Stimulated activated naive CD4-positive, alpha-beta T cell (primary cell): Measurements from ENCODE around the gene MIPOL1.
"Not testable (repeated sequence)": the region's sequence is repeated elsewhere in the genome, so short reads cannot be mapped to it uniquely, and the experiment has no call there.

Source experiments
- DNase-seq, 6 experiments: peaks; one replicate each; lab custom pipeline; 2025; lab: John Stamatoyannopoulos, UW

MIPOL1 gene

GRCh38 chr14:37403626-37404025 is 205.9 kb downstream of the MIPOL1 start:
- no peak for DNase-seq

DNA sequence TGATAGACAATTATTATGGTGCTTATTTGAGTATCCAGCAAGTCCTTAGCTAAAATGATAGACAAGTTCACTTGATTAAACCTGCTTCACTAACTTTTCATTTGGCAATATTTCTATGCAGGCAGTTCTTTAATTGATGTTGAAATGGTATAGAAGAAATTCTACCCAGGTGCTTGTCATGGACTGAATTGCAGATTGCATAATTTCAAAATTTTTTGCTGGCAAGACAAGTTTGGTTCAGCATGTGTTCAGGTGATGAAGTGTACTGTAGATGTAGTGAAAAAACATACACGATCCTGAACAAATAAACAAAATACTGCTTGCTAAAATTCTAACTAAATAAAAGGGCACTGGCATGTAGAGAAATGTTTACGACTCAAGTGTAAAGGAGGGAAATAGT is 208.4 kb downstream of the MIPOL1 start:
- DNase-seq: no peak

DNA sequence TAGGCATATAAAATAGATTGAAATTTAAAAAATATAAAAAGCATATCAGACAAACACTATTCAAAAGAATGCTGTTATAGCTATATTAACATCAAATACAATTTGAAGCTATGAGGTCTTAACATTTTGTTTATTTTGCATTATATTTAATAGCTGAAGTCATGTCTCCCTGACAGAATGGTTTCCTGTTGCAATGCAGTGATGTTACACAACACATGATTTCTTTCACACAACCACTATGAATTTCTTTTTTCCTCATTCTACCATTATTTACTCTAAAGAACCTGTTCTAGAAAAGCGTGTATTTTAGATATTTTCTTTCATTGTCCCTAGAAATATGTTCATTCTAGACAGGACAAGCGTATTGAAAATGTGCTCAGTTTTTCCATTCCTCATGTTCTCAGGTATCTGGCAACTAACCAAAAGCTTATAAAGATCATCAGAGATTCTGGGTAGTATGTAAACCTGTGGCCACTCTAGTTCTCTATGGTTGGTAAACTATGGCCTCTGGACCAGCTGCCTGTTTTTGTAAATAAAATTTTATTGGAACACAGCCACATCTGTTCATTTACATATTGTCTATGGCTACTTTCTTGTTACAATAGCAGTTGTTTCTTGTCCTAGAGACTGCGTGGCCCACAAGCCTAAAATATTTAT is 213.5 kb downstream of the MIPOL1 start:
- DNase-seq: no peak

DNA sequence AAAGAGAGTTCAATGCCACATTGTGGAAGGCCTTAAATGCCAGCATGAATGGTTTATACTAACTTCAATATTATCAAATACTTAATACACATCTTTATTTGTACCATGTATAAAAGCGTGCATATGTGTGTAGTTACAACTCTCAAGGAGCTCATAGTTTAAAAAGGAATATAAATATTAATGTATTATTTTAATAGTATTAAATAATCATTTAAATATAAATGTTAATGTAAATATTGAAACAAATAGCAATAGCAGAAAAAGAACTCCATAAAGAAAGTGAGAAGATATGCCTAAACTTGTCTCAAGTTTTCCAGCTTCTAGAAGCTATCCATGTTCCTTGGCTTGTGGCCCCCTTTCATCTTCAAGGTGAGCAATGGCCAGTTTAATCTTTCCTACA is 215.3 kb downstream of the MIPOL1 start:
- DNase-seq: no peak

DNA sequence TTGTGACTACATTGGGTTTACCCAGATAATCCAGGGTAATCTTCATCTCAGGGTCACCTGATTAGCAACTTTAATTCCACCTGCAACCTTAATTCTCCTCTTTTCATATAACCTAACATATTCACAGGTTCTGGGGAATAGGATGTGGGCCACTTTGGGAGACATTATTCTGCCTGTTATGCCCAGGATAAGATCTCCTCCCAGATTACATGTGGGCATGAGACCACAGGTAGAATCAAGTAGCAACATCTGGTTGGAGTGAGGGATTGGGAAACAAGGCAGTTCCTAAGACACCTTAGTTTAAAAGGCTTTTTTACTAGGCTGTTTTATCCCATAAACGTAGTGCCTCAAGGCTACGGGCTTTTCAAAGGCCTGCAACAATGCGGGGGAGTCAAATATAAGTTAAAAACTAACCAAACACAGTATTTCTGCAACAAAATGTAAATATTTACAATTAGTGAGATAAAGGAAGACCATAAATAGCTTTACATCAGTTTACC is 215.8 kb downstream of the MIPOL1 start:
- no peak for DNase-seq

- no peak for DNase-seq
These were observed 218.5 kb downstream of the MIPOL1 start for GRCh38 chr14:37416264-37416663.

GRCh38 chr14:37417151-37417550 is 219.4 kb downstream of the MIPOL1 start:
- no peak for DNase-seq

- DNase-seq: no peak
These were observed 220.1 kb downstream of the MIPOL1 start for GRCh38 chr14:37417833-37418232.

GRCh38 chr14:37420622-37421021 is 222.9 kb downstream of the MIPOL1 start:
- DNase-seq: no peak

- no peak for DNase-seq
These were observed 224.6 kb downstream of the MIPOL1 start for GRCh38 chr14:37422319-37422718.

- no peak for DNase-seq
These were observed 225.0 kb downstream of the MIPOL1 start for GRCh38 chr14:37422748-37423147.

DNA sequence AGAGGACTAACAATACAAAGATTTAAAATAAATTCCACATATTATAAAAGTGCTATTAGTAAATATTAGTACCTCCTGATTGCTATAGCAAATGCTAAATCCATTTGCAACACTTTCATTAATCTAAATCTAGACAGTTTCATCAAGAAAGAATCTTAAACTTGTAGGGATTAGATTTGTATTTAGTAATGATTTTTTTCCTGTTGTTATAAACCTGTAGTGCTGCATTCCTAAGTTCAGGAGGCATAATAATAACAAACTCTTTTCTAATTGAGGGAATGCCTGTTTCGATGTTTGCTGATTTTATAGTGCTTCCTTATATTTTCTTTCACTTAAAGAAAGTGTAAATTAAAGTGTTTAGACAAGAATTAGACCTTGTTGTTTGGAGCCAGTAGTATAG is 231.2 kb downstream of the MIPOL1 start:
- DNase-seq: no peak

DNA sequence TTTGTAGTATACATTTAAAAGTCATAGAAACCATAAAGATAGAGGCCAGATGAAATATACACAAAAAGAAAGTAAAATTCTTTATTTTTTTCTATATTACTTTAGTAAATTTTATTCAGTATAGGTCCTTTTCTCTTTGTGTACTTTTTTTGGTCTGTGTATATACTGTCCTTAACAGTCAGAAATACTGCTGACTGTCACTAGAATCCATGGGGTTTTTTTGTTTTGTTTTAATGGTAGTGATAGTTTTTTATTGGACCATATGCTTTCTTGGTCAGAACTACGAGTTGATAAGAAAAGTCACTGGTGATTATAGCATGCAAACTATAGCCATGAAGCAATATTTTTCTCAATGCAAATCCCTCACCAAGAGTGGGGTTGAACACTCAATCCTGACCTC is 231.9 kb downstream of the MIPOL1 start:
- no peak for DNase-seq

DNA sequence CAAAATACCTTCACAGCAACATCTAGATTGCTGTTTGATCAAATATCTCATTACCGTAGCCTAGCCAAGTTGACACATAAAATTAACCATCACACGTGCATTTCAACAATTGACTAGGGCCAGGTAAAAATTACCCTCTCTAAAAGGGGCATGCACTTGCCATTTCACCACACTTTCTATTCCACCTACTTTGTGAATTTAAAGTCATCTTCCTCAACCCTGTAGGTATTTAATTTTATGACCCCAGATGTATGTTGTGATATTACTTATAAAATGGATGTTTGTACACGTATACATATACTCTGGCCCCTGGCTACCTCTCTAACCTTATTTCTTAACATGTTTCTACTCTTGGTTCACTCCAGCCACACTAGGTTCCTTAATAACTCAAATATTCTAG is 237.1 kb downstream of the MIPOL1 start:
- no peak for DNase-seq

DNA sequence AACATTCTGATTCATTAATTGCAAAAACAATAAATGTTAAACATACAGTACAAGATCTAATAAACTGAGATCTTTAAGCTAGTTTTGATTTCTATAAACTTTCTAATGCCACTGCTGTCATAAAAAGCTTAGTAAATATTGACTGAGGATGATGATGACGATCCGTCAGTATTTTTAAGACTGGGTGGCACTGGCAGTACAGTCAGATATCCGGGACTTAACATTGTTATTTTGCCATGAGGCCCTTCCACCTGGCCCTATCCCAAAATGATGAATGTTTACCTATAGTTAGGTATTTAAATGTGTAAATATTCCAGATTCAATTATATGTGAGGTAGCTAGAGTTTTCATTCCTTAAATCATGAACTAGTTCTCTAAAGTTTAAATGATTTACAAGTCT is 238.8 kb downstream of the MIPOL1 start:
- no peak for DNase-seq

- no peak for DNase-seq
These were observed 239.8 kb downstream of the MIPOL1 start for GRCh38 chr14:37437490-37437889.

DNA sequence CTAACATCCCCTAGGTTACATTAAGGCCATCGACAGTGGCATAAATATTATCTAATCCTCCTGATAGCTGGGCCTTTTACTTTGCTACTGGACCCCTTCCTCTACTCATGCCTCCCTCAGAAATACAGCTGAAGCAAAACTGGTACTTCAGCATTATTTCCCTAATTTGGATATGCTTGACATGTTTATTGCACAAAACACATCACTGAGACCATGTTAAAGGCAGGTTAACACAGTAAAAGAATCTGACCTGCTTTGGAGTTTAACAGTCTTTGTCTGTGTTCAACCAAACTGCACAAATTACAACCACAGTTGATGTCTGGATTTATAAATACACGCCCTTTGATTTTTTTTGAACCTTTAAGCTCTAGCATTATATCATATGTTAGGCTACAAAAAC is 240.7 kb downstream of the MIPOL1 start:
- DNase-seq: no peak

DNA sequence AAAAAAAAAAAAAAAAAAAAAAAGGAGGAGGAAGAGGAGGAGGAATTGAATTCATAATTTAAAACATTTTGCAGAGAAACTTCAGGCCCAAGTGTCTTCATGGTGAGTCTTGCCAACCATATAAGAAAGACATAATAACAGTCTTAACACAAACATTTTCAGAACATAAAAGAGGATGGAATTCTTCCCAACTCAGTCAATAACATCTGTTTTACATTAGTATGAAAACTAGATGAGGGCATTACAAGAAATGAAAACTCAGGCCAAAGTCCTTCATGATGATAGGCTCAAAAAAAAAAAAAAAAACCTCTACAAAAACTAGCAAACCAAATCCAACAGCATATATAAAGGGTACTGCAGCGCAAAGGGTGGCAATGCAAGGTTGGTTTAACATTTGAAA is 245.7 kb downstream of the MIPOL1 start:
- DNase-seq: no peak

DNA sequence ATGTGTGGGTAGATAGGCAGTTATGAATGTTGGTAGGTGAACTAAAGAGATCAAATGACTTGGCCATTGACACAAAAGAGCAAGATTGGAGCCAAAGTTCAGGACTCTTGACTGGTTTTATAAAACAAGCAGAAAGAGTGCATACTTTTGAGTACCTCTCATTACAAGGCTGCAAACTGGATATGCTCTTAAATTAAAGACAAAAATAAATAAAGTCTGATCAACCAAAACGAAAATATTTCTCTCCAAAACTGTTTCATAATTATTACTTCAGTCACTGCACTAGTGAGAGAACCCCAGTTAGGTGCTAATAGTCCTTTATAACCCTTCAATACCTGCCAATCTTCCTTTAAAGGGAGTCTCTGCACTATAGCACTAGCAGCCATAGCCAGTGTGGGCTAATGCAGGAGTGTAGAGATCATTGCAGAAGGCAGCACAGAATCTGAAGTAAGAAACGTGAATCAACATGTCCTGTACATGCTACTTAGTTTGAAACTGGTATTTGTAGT is 250.2 kb downstream of the MIPOL1 start:
- DNase-seq: no peak

DNA sequence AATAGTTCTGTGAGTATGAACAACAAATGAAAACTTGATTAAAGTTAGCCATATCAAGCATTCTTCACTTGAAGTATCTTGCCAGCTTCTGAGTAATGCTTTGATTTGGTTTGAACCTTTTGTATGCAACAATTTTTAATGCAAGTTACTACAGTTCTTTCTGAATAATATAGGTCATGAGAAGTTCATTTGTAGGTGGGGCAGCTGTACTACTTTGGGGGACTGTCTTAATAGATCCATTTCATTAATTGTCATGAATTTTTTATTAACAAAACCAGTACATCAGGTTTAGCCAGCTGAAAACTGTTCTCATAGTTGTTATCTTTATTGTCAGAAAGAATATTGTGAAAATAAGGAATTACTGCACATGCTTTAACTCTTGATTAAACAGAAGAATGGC is 254.6 kb downstream of the MIPOL1 start:
- no peak for DNase-seq

DNA sequence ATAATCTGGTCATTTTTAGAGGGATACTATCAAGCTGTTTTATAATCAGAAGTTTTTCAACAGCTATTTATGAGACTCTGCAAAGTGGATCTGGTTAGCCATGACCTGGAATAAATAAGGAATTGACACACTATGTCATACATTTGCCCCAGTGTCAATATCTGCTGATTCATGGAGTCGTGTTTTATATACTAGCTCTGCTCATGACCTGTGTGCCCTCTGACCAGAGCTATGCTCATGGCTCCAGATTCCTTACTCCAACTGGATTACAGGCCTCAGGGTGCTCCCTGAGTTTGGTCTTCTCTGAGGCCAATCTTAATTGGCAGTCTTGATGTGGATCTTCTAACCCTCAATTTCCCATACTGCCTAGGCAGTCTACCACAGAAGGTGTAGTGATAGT is 256.2 kb downstream of the MIPOL1 start:
- no peak for DNase-seq

GRCh38 chr14:37457334-37457733 is 259.6 kb downstream of the MIPOL1 start:
- DNase-seq: no peak

GRCh38 chr14:37462426-37462825 is 264.7 kb downstream of the MIPOL1 start:
- DNase-seq: not testable (repeated sequence)

GRCh38 chr14:37464192-37464858 is 266.6 kb downstream of the MIPOL1 start:
- no peak for DNase-seq
